NCI-H748 treated with DMSO at 0.1 percent for 48 hours (cell line): Measurements from ENCODE around the gene SCYGR1.
A peak's percentile ranks its signal among the peaks of the same experiment; 100 is the strongest.
"Not testable (repeated sequence)": the region's sequence is repeated elsewhere in the genome, so short reads cannot be mapped to it uniquely, and the experiment has no call there.

Experiments
- DNase-seq: peaks from one replicate; lab custom pipeline; 2025; lab: John Stamatoyannopoulos, UW

Gene SCYGR1

DNA sequence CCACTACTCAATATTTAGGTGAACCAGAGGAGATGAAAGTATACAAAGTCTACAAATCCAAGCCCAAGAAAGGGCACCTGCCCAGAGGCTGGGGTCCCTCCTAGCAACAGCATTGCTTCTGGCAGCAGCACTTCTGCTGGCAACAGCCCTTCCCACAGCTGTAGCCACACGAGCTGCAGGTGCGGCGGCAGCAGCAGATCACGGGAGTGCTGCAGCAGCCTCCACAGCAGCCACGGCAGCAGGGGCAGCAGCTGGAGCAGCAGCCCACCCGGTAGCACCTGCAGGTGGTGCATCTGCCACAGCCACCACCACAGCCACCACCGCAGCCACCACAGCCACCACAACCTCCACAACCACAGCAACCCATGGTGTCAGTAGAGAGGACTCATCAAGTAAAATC lies at the start of gene SCYGR1:
Gene SCYGR1, minus strand, starts transcription at position 367 of the 400 bp plus-strand sequence. Its CDS starts 0 bp downstream, at position 367.
- DNase-seq, result not testable (repeated sequence)

GRCh38 chr2:227436436-227437174 lies 48.9 kb upstream of the SCYGR1 start:
- DNase-seq, result no peak

DNA sequence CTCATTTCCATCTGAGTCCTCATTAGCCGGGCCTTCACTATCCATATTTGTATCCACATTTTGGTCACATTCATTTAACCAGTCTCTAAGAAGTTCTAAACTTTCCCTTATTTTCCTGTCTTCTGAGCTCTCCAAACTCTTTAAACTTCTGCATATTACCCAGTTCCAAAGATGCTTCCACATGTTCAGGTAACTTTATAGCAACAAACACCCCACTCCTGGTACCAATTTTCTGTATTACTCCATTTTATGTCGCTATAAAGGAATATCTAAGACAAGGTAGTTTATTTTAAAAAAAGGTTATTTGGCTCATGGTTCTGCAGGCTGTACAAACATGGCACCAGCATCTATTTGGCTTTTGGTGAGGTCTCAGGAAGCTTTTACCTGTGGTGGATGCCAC lies 45.4 kb upstream of the SCYGR1 start:
- no peak for DNase-seq

- DNase-seq, result no peak
These were observed 42.9 kb upstream of the SCYGR1 start for GRCh38 chr2:227430639-227431038.

DNA sequence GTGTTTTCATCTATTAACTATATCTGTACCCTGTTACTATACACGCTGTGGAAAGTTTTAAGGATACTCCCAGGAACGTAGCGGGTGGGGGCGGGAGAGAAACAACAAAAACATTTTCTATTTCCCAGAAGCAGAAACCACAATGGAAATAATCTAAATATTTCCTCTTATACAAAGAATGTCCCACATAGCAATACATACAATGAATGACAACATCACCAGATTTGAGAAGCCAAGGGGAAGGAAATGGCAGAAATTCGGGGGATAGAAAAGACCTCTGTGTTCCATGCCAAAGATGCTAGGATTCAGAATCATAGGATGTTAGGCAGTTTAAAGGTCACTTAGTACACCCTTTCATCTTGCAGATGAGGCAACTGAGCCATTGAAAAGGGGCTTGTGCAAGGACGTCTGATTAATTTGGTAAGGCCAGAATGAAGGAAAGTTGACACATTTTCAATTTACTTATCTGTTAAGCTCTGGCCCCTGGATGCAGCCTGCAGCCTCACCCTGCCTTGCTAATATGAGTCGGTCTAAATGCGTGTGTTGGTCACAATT lies 41.1 kb upstream of the SCYGR1 start:
- no peak for DNase-seq

DNA sequence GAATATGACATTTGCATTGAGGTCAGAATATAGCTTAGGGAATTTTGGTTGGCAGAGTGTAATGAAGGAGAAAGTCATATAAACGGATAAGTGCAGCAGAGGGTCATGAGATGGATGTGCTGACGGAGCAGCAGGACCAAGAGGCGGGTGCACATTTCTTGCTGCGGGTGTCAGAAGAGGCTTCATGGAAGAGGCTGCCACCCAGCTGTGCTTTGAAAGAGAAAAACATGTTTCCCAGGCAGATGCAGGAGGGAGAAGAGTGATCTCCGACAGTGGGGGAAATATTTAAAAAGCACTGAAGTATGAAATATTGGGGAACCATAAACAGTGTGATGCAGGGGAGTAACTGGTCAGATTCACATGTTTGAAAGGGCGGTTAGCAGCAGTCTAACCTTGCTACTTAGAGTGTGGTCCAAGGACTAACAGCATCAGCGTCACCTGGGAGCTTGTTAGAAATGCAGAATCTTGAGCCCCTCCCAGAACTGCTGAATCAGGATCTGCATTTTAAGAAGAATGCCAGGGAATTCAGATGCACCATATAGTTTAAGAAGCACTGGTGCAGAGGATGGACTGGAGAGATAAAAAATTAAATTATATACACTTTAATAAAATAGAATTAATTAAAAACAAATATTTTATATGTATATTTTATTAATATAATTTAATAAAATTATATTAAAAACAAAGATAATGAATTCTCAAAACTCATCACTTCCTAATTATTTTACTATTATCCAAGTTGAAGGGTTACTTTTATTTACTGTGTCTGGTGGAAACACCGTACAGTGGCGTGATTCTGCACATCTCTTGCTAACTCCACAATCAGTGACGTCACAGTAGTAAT lies 36.1 kb upstream of the SCYGR1 start:
- no peak for DNase-seq

DNA sequence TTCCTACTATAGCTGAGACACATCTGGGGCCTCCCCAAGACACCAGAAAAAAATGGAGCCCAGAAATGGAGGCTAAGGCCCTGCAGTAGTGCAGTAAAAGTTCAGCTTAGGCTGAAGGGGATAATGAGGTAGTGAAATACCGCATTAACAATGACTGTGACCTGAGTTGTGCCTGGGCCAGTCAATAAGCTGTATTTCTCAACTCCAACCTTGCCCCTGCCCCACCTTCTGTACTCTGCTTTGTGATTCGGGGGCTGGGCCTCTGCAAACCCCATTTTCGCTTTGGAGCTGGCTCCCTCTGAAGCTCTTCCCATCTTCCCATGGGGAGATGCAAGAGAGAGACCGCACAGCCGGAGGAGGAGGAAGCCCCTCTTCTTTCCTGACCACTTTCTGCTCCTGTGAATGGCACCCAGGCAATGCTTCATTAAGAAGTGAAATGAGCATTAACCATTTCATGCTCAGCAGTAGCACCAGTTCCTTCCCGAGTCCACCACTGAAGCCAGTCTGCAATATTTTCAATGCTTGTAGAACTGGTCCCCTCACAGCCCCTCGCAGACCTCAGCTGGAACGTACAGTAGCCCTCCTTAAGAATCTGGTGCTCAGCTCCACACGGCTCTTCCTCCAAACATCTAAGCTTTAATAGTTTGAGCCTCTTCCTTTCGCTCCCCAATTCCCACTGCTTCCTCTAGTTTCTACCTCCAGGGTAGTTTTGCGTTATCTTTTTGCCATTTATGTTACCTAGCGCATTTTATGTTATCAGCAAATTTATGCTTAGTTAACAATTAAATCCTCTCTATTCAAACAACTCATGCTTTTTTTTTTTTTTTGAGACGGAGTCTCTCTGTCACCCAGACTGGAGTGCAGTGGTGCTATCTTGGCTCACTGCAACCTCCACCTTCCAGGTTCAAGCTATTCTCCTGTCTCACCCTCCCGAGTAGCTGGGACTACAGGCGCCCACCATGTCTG lies 32.6 kb upstream of the SCYGR1 start:
- no peak for DNase-seq

- DNase-seq, result no peak
These were observed 29.0 kb upstream of the SCYGR1 start for GRCh38 chr2:227416701-227417100.

DNA sequence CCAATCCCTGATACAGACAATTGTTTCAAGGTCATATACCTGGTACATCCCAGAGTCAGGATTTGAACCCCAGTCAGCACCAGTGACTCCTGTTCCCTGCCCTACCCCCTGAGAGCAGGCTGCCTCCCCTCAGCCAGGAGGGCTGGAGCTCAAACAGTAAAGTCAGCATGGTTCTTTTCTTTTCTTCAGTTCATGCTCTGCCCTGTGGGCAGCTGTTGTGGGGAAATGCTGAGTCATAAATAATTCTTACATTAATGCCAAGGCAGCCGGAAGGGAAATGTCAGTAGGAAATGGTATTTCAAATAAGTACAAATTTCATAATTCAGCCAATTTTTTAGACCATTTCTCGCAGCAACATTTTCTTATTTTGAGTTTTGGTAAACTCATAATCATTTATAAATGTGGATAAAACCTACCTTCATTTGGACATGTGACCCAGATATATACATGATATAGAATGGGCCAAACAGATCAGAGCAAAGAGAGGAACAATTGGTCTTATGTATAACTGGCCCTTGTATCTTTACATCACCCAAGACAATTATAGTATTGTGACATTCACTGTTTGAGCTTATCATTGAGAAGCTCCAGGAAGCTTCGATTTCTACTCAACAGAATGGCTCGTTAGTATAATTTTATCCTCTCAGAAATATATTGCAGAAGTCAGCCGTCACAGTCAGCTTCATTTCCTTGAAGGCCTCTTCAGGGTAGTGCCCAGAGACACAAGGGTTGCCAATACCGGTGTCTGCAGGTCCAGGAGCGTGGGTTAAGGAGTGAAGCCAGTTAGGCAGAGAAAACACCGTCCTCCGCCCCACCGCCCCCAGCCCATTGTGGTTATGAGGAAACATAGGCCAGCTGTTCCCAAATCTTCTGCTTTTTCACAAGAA lies 28.0 kb upstream of the SCYGR1 start:
- DNase-seq, result no peak

- no peak for DNase-seq
These were observed 27.1 kb upstream of the SCYGR1 start for GRCh38 chr2:227414846-227415245.

GRCh38 chr2:227413371-227413770 lies 25.6 kb upstream of the SCYGR1 start:
- no peak for DNase-seq

DNA sequence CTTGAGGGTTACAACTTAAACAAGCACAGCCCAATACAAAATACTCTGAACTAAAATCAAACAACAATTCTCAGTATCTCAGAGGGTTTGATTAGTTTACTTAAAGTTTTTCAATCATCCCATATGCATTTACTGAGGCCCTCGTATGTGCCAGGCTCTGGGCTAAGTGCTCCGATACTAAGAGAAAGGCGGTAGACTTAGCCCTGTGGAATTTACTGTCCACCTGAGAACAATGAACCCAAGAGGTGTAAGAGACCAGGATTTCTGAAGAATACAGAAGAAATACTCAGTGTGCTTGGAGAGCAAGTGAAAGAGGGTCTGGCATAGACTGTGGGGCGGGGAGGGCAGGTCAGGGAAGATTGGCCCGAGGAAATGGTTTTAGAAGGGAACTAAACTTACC lies 25.1 kb upstream of the SCYGR1 start:
- no peak for DNase-seq

- DNase-seq, result no peak
These were observed 24.2 kb upstream of the SCYGR1 start for GRCh38 chr2:227411990-227412350.

DNA sequence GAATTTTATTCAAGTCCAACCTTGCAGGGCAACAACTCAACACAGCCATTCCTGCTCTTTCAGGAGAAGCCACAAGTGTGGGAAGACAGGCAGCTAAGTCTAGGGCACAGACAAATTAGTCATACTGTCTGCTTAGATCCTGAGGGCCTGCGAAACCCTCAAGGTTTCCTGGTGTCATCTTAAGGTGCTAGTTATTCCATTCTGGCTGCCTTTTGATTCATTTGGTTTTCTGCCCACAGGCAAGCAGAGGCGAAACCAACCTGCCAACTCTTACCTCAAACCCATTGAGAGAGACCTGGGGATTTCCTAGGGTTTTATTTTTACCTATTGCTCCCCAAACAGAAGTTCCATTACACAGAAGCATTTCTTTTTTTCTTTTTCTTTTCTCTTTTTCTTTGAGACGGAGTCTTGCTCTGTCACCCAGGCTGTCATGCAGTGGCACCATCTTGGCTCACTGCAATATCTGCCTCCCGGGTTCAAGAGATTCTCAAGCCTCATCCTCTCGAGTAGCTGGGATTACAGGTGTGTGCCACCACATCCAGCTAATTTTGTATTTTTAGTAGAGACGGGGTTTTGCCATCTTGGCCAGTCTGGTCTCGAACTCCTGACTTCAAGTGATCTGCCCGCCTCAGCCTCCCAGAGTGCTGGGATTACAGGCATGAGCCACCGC lies 23.7 kb upstream of the SCYGR1 start:
- no peak for DNase-seq

- no peak for DNase-seq
These were observed 22.4 kb upstream of the SCYGR1 start for GRCh38 chr2:227410191-227410590.

- DNase-seq, result no peak
These were observed 19.9 kb upstream of the SCYGR1 start for GRCh38 chr2:227407591-227408151.

DNA sequence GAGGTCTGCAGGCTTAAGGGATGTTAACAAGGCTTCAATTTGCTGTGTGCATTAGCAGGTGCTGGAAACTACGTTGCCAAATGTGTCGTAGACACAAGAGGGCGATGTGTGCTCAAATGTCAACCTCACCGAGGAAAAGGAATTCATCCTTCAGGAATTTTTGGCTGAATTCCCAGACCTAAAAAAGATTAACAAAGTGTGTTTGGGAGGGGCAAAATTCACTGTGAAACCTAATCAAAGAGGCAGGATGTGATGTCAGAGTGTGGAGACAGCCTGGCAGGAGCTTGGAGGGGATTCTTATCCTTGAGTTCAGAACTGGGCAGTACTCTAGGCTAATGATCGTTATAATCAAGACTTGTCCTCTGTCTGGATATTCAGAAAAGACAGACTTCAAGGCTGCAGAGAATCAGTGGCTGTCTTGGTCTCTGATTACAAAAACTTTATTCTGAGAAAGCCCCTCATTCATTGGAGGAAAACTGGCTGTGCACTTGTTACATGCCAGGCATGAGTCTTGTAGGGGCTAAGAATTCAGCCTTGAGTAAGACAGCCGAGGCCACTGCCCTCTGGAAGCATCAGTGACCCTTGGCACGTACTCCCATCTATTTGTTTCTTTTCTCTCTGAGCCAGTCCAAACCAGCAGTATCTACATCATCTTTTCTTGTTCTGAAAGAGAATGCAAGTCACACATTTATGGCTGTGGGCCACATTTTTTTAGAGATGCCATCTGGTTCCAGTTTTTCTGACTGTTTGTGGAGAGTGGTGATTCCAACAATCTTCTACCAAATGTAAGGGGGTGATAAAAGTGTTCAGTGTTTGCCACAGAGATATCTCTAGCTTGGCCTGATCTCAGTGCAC lies 18.7 kb upstream of the SCYGR1 start:
- DNase-seq, result peak; percentile 66

DNA sequence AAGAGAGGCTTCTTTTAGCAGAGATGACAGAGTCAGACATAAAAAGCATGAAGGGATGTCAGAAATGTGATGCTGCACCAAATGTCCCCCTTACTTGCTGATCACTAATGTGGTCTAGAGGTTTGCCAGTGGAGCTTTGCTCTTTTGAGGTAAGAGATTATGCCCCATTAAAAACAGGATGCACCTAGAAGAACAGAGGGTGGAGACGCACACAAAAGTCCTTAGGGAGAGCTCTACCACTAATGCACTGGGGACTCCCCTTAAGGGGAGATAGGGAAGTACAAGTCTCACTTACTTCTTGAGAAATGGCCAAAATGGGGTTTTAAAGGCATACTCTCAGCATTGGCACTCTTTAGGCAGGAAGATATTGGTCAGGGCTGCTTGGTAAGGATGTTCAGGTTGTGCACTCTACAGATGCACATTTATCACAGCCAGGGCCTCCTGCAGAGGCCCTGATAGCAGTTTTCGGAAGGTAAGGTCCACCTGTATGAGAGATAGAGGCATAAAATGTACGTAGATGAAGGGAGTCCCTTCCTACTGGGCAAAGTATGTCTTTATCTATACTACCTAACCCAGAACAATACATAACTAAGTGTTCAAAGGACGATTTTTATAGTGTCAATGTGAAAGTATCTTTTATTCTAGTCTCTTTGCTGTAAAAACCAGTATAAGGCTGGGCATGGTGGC lies 17.0 kb upstream of the SCYGR1 start:
- no peak for DNase-seq
